OCI-LY1 (cell line): ENCODE measurements around the gene NTNG1.

ENCODE experiments used
- CTCF ChIP-seq: fragments of 200-600 bp; sonication (generic), shearing (Covaris generic); IDR thresholded peaks from 2 replicates; pipeline ENCODE4 v1.5.1; 2017; ENCODE audit warnings: mild to moderate bottlenecking, antibody characterized with exemption, low read length, moderate library complexity, mixed read lengths
- EZH2 ChIP-seq: fragments of 200-600 bp; sonication (generic), shearing (Covaris generic); IDR thresholded peaks from 2 replicates; pipeline ENCODE4 v1.8.0; 2017; ENCODE audit warnings: borderline replicate concordance, mixed run types, mild to moderate bottlenecking, antibody characterized with exemption, low read length, moderate library complexity, mixed read lengths

- TF ChIP-seq CTCF (no peak), EZH2 (no peak)
These were observed 57.7 kb downstream of the NTNG1 start for GRCh38 chr1:107198561-107198960.
